SK-N-SH treated with all-trans-retinoic acid at 6 μM for 48 hours (cell line): ENCODE results near the gene SNX9.

Experiments
- ATAC-seq: fragments of 200-7000 bp; cut with Tn5 transposase; 3 replicates; pipeline ENCODE4 v1.9.1; 2020; ENCODE audit warnings: mild to moderate bottlenecking, moderate library complexity
- ARNTL ChIP-seq: fragments of 450-650 bp; formaldehyde crosslinking; IDR thresholded peaks from 2 replicates; pipeline ENCODE4 v1.5.0; 2020; ENCODE audit warnings: low read depth, mild to moderate bottlenecking, moderate library complexity, borderline replicate concordance
- BACH2 ChIP-seq: fragments of 250-450 bp; sonication (Bioruptor Pico); IDR thresholded peaks from 2 replicates; pipeline ENCODE4 v1.9.0; 2021; ENCODE audit warnings: mild to moderate bottlenecking, borderline replicate concordance
- ESRRG ChIP-seq: fragments of 250-450 bp; sonication (Bioruptor Pico); IDR thresholded peaks from 2 replicates; pipeline ENCODE4 v1.6.1; 2021; ENCODE audit warnings: mild to moderate bottlenecking
- GLIS3 ChIP-seq: fragments of 250-450 bp; sonication (Bioruptor Pico); IDR thresholded peaks from 2 replicates; pipeline ENCODE4 v1.5.0; 2020; ENCODE audit warnings: mild to moderate bottlenecking, moderate library complexity
- ISL1 ChIP-seq: fragments of 250-450 bp; sonication (Bioruptor Pico); IDR thresholded peaks from 2 replicates; pipeline ENCODE4 v2.1.2; 2022; ENCODE audit warnings: mild to moderate bottlenecking, moderate library complexity
- OSR1 ChIP-seq: fragments of 250-450 bp; sonication (Bioruptor Pico); IDR thresholded peaks from 2 replicates; pipeline ENCODE4 v1.8.0; 2022; ENCODE audit warnings: moderate library complexity, mild to moderate bottlenecking, inconsistent platforms
- PPARA ChIP-seq: fragments of 250-450 bp; sonication (Bioruptor Pico); IDR thresholded peaks from 2 replicates; pipeline ENCODE4 v1.5.0; 2020; ENCODE audit warnings: mild to moderate bottlenecking, borderline replicate concordance
- RARB ChIP-seq: fragments of 250-450 bp; sonication (Bioruptor Pico); IDR thresholded peaks from 2 replicates; pipeline ENCODE4 v1.8.0; 2021; ENCODE audit warnings: mild to moderate bottlenecking, moderate library complexity
- SNAI2 ChIP-seq: fragments of 250-450 bp; sonication (Bioruptor Pico); IDR thresholded peaks from 2 replicates; pipeline ENCODE4 v1.5.0; 2020; ENCODE audit warnings: mild to moderate bottlenecking, moderate library complexity
- TOX ChIP-seq: fragments of 250-450 bp; sonication (Bioruptor Pico); IDR thresholded peaks from 2 replicates; pipeline ENCODE4 v1.8.0; 2021; ENCODE audit warnings: mild to moderate bottlenecking, moderate library complexity, borderline replicate concordance
- ZC3H10 ChIP-seq: fragments of 250-450 bp; sonication (Bioruptor Pico); IDR thresholded peaks from 2 replicates; pipeline ENCODE4 v1.5.1; 2021; ENCODE audit warnings: mild to moderate bottlenecking, moderate library complexity
- ZFP3 ChIP-seq: fragments of 250-450 bp; sonication (Bioruptor Pico); IDR thresholded peaks from 2 replicates; pipeline ENCODE4 v1.5.0; 2020; ENCODE audit warnings: mild to moderate bottlenecking, moderate library complexity
- ZFP30 ChIP-seq: fragments of 450-650 bp; formaldehyde crosslinking; IDR thresholded peaks from 2 replicates; pipeline ENCODE4 v1.5.0; 2022; ENCODE audit warnings: mild to moderate bottlenecking, moderate library complexity
- ZNF70 ChIP-seq: fragments of 450-650 bp; formaldehyde crosslinking; IDR thresholded peaks from 2 replicates; pipeline ENCODE4 v1.5.0; 2020; ENCODE audit warnings: mild to moderate bottlenecking, moderate library complexity
- ZNF8 ChIP-seq: fragments of 450-650 bp; formaldehyde crosslinking; IDR thresholded peaks from 2 replicates; pipeline ENCODE4 v1.5.0; 2020; ENCODE audit warnings: mild to moderate bottlenecking, moderate library complexity
- TF ChIP-seq, protein P1 (sequence below): fragments of 250-450 bp; sonication (Bioruptor Pico); IDR thresholded peaks from 2 replicates; pipeline ENCODE4 v1.8.0; 2020; ENCODE audit warnings: mild to moderate bottlenecking, moderate library complexity, borderline replicate concordance
- TF ChIP-seq, protein P2 (sequence below): fragments of 250-450 bp; sonication (Bioruptor Pico); IDR thresholded peaks from 2 replicates; pipeline ENCODE4 v1.5.1; 2021; ENCODE audit warnings: mild to moderate bottlenecking, moderate library complexity
- TF ChIP-seq, protein P3 (sequence below): fragments of 250-450 bp; sonication (Bioruptor Pico); IDR thresholded peaks from 2 replicates; pipeline ENCODE4 v1.8.0; 2021; ENCODE audit warnings: low read depth, mild to moderate bottlenecking, moderate library complexity, borderline replicate concordance
- TF ChIP-seq, protein P4 (sequence below): fragments of 250-450 bp; sonication (Bioruptor Pico); IDR thresholded peaks from 2 replicates; pipeline ENCODE4 v1.5.0; 2020; ENCODE audit warnings: mild to moderate bottlenecking, moderate library complexity

Gene SNX9

DNA sequence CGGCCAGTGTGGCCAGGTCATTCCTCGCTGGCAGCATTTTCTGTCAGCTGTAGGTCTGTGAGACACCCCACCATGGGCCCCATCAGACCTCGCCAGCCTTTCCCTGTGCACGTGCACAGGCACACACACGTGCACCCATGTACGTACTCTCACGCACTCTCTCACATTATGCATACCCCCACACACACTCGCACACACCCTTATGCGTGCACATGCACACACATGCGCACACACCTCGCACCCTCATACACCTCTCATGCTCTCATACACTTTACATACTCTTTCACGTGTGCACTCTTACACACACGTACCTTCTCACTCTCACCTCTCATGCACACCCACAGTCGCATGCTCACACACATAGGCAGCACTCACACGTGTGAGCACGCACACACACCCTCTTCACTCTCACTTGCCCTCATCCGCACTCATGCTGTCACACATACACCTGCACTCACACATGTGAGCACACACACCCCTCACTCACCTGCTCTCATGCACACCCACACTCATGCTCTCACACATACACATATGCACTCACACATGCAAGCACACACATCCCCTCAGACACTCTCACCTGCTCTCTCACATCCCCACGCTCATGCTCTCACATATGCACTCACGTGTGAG lies 46.7 kb downstream of the SNX9 start:
- no peak for TF ChIP-seq TOX
- TF ChIP-seq BACH2 (CRISPR knock-in tag): no peak
- no peak for TF ChIP-seq ESRRG (CRISPR knock-in tag)
- TF ChIP-seq, protein P1, sequence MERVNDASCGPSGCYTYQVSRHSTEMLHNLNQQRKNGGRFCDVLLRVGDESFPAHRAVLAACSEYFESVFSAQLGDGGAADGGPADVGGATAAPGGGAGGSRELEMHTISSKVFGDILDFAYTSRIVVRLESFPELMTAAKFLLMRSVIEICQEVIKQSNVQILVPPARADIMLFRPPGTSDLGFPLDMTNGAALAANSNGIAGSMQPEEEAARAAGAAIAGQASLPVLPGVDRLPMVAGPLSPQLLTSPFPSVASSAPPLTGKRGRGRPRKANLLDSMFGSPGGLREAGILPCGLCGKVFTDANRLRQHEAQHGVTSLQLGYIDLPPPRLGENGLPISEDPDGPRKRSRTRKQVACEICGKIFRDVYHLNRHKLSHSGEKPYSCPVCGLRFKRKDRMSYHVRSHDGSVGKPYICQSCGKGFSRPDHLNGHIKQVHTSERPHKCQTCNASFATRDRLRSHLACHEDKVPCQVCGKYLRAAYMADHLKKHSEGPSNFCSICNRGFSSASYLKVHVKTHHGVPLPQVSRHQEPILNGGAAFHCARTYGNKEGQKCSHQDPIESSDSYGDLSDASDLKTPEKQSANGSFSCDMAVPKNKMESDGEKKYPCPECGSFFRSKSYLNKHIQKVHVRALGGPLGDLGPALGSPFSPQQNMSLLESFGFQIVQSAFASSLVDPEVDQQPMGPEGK (CRISPR knock-in tag): no peak
- TF ChIP-seq SNAI2 (CRISPR knock-in tag): no peak
- TF ChIP-seq ZC3H10 (CRISPR knock-in tag): no peak
- TF ChIP-seq OSR1 (CRISPR knock-in tag): no peak
- TF ChIP-seq, protein P2, sequence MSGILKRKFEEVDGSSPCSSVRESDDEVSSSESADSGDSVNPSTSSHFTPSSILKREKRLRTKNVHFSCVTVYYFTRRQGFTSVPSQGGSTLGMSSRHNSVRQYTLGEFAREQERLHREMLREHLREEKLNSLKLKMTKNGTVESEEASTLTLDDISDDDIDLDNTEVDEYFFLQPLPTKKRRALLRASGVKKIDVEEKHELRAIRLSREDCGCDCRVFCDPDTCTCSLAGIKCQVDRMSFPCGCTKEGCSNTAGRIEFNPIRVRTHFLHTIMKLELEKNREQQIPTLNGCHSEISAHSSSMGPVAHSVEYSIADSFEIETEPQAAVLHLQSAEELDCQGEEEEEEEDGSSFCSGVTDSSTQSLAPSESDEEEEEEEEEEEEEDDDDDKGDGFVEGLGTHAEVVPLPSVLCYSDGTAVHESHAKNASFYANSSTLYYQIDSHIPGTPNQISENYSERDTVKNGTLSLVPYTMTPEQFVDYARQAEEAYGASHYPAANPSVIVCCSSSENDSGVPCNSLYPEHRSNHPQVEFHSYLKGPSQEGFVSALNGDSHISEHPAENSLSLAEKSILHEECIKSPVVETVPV (CRISPR knock-in tag): no peak
- TF ChIP-seq ZFP30 (CRISPR knock-in tag): no peak
- TF ChIP-seq ZFP3 (CRISPR knock-in tag): no peak
- ATAC-seq: no peak

DNA sequence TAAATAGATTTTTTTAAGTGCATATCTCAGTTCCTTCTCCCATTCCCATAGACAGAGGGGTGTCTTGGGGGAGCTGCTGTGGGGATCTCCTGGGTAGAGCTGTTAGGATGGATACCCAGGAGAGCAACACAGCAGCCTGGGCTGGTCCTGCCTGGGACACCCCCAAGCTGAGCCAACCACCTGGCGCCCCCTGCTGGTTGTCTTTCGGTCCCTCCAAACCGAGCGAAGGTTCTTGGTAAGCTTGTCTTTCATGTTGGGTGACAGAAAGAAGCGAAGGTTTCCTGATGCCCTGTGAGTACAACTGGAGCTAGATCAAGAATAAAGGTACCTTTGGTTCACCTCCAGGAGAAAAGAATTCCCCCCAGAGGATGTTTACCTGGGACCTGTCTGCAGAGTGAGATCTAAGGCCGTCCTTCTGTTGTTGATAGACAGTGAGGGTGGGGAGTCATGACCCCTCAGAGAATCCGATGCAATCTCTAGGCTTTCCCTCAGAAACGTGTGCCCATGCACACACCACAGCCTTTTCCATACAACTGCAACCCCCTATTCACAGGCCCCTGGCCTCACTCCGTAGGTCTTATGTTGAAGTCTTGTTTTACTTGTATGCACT lies 50.8 kb downstream of the SNX9 start:
- TF ChIP-seq ISL1 (CRISPR knock-in tag) (no peak), ZC3H10 (CRISPR knock-in tag) (no peak), ZNF8 (CRISPR knock-in tag) (no peak)
- TF ChIP-seq, all 23 proteins: peak for 0
- ATAC-seq: peak; percentile 99

DNA sequence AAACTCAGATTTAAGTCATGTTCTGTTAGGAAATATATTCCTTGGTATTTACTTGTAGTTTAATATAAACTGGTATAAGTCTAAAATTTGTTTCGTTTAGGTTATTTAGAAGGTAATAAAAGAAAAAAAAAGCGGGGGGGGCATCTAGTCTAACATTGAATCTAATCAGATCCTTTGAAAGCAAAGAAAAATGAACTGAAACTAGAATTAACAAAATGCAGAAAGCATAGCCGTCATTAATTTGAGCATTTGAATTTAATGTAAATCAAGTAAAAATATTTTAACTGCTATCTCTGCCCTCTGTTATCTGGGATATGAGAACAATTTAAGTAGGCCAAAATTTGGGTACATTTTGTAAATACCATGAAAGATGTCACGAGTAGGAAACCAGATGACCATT lies 54.1 kb downstream of the SNX9 start:
- ATAC-seq: no peak
- TF ChIP-seq ZFP30 (CRISPR knock-in tag): no peak
- no peak for TF ChIP-seq PPARA (CRISPR knock-in tag)
- TF ChIP-seq ARNTL (CRISPR knock-in tag): no peak
- TF ChIP-seq, protein P3, sequence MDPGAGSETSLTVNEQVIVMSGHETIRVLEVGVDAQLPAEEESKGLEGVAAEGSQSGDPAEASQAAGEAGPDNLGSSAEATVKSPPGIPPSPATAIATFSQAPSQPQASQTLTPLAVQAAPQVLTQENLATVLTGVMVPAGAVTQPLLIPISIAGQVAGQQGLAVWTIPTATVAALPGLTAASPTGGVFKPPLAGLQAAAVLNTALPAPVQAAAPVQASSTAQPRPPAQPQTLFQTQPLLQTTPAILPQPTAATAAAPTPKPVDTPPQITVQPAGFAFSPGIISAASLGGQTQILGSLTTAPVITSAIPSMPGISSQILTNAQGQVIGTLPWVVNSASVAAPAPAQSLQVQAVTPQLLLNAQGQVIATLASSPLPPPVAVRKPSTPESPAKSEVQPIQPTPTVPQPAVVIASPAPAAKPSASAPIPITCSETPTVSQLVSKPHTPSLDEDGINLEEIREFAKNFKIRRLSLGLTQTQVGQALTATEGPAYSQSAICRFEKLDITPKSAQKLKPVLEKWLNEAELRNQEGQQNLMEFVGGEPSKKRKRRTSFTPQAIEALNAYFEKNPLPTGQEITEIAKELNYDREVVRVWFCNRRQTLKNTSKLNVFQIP: no peak
- TF ChIP-seq BACH2 (CRISPR knock-in tag): no peak
- no peak for TF ChIP-seq RARB (CRISPR knock-in tag)
- no peak for TF ChIP-seq ZNF8 (CRISPR knock-in tag)
- TF ChIP-seq OSR1 (CRISPR knock-in tag): no peak
- TF ChIP-seq, all 23 proteins: peak for 0

DNA sequence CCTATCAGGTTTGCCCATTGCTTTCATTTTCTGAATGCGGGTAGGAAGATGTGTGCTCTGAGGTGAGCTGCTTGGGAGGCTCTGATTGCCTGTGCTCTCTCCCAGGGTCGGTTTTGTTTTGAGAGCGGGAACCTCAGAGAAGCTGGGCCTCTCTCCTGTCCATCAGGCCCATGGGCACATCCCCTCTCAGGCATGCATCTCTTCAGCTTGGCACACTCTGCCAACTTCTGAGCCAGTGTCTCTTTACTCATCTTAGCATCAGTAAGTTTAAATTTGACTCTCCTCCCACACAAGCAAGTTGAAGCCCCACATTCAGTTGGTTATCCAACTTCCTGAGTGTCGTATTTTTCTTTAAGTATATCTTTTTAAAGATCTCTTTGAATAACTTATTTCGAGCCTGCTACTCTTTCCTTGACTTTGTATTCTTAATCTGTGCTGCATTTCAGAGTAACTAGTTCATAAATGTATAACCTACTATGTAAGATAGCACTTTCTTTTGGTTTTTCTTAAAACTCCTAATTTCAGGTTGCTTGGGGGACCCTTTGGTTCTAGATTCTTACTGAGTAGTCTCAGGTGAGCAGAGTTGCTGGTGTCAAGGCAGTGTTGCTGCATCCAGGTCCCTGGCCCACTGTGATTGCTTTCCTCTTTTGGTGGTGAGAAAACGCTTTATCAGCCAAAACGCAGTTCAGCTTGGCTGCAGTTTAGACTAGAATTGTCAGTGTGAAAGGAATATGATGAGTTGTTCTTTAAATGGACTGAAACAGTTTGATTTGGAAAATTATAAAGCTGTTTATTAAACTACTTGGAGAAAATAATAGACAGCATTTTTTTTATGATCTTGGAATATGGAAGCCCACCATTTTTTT lies 54.8 kb downstream of the SNX9 start:
- TF ChIP-seq GLIS3 (CRISPR knock-in tag) (no peak), RARB (CRISPR knock-in tag) (no peak), ARNTL (CRISPR knock-in tag) (no peak), ZNF70 (CRISPR knock-in tag) (no peak), ZFP3 (CRISPR knock-in tag) (no peak), BACH2 (CRISPR knock-in tag) (no peak), OSR1 (CRISPR knock-in tag) (no peak)
- TF ChIP-seq, protein P2 (CRISPR knock-in tag): no peak
- TF ChIP-seq, protein P1 (CRISPR knock-in tag): no peak
- TF ChIP-seq, protein P4, sequence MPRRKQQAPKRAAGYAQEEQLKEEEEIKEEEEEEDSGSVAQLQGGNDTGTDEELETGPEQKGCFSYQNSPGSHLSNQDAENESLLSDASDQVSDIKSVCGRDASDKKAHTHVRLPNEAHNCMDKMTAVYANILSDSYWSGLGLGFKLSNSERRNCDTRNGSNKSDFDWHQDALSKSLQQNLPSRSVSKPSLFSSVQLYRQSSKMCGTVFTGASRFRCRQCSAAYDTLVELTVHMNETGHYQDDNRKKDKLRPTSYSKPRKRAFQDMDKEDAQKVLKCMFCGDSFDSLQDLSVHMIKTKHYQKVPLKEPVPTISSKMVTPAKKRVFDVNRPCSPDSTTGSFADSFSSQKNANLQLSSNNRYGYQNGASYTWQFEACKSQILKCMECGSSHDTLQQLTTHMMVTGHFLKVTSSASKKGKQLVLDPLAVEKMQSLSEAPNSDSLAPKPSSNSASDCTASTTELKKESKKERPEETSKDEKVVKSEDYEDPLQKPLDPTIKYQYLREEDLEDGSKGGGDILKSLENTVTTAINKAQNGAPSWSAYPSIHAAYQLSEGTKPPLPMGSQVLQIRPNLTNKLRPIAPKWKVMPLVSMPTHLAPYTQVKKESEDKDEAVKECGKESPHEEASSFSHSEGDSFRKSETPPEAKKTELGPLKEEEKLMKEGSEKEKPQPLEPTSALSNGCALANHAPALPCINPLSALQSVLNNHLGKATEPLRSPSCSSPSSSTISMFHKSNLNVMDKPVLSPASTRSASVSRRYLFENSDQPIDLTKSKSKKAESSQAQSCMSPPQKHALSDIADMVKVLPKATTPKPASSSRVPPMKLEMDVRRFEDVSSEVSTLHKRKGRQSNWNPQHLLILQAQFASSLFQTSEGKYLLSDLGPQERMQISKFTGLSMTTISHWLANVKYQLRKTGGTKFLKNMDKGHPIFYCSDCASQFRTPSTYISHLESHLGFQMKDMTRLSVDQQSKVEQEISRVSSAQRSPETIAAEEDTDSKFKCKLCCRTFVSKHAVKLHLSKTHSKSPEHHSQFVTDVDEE: no peak
- TF ChIP-seq, all 23 proteins: peak for 0
- no peak for ATAC-seq
